Esophagus muscularis mucosa (tissue), 4 donors: Measurements from ENCODE around the gene NMU. TPM values are rescaled to one million over a fixed set of nuclear protein-coding genes. Genes with fewer than 3 reads are reported as not detected.
A peak's percentile ranks its signal among the peaks of the same experiment; 100 is the strongest.

Experiments used
- DNase-seq: peaks from one replicate; pipeline ENCODE4 v3.0.0-alpha.2; 2017; ENCODE audit errors: extremely low spot score
- H3K27ac ChIP-seq, 4 donors: fragments of 200-600 bp; sonication (generic); replicated peaks in 1 of 4; 1 replicate in 3 of 4; 2 replicates in 1 of 4; pipeline ENCODE4 v1.5.1; 2016 to 2019; ENCODE audit warnings: mild to moderate bottlenecking in 1 of 4
- H3K27me3 ChIP-seq, 4 donors: fragments of 200-600 bp; sonication (generic); one replicate each; pipeline versions ENCODE4 v1.5.1 to v1.6.0; 2016 to 2019
- H3K36me3 ChIP-seq, 4 donors: fragments of 200-600 bp; sonication (generic); one replicate each; pipeline ENCODE4 v1.5.1; 2016 to 2019
- H3K4me1 ChIP-seq, 4 donors: fragments of 200-600 bp; sonication (generic); one replicate each; pipeline ENCODE4 v1.5.1; 2016 to 2019
- H3K4me3 ChIP-seq, 4 donors: fragments of 200-600 bp; sonication (generic); 1 replicate in 2 of 4; 2 replicates in 2 of 4; pipeline ENCODE4 v1.5.1; 2016 to 2019; ENCODE audit warnings: mild to moderate bottlenecking in 4 of 4, moderate library complexity in 1 of 4
- H3K9me3 ChIP-seq, 4 donors: fragments of 200-600 bp; sonication (generic); 1 replicate in 3 of 4; 2 replicates in 1 of 4; pipeline ENCODE4 v1.5.1; 2016 to 2019
- EP300 ChIP-seq: sonication (generic); formaldehyde crosslinking; IDR thresholded peaks from one replicate; pipeline ENCODE4 v1.6.1; 2017; ENCODE audit warnings: antibody characterized with exemption
- POLR2A ChIP-seq: fragments of 450-650 bp; IDR thresholded peaks from one replicate; pipeline ENCODE4 v1.6.1; 2017; ENCODE audit warnings: antibody characterized with exemption, moderate library complexity, mild to moderate bottlenecking, low read depth
- POLR2AphosphoS5 ChIP-seq, 2 donors: sonication (generic); formaldehyde crosslinking; IDR thresholded peaks; one replicate each; pipeline ENCODE4 v1.6.1; 2017; ENCODE audit warnings: antibody characterized with exemption in 2 of 2
- WGBS: methylation state at CpG from one replicate; pipeline ENCODE4 v1.1.5; 2018; 5-methylcytosine and 5-hydroxymethylcytosine counted together
- intact Hi-C: fragments of 100-400 bp; cut with DNase I; formaldehyde crosslinking; loops from one replicate; pipeline ENCODE4 v1.15.1; 2023
- total RNA-seq, 4 donors: library from RNA; depleted of rRNA; stranded (reverse); fragments of >200 nt; gene quantifications; one replicate each; pipeline versions ENCODE4 v1.1.0 to v1.2.1, GENCODE V29; 2016
- TF ChIP-seq, protein P1 (sequence below), 3 experiments: fragments of 200-600 bp in 2 of 3; fragments of 450-650 bp in 1 of 3; sonication (generic) in 2 of 3; IDR thresholded peaks; one replicate each; pipeline ENCODE4 v1.5.1; 2017 to 2019; ENCODE audit warnings: antibody characterized with exemption in 3 of 3, mild to moderate bottlenecking in 2 of 3, moderate library complexity in 1 of 3

NMU gene
- total RNA-seq, 4 donors from 2014 or later: not detected

DNA sequence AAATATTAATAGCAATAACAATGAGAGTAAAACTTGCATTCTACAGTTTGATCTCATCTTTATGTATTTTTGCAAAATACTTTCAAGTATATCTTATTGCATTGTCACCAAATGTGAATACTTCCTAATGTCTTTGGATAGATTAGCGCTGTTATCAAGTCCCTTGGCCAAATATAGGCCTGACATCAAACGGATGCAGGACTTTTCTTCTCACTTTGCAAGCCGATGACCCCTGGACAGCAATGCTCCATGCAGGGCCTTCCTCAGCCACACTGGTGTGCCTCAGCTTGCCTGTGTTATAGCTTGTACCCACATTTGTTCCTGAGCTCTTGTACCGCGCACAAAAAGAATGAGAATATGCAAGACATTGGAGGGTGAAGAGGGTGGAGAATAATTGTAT lies 18.0 kb upstream of the NMU start:
- no peak overlapping the region for H3K4me3 ChIP-seq
- no peak overlapping the region for H3K27ac ChIP-seq
- intact Hi-C loops: no loop called here
- WGBS: 89% methylated on average over 5 of the region's 5 CpGs
- no peaks in the 10 kb centered on the region for H3K4me1 ChIP-seq
- TF ChIP-seq EP300 (no peak), POLR2A (no peak), POLR2AphosphoS5 (IDR thresholded peaks at IDR 0.05) (no peak)
- TF ChIP-seq, protein P1, sequence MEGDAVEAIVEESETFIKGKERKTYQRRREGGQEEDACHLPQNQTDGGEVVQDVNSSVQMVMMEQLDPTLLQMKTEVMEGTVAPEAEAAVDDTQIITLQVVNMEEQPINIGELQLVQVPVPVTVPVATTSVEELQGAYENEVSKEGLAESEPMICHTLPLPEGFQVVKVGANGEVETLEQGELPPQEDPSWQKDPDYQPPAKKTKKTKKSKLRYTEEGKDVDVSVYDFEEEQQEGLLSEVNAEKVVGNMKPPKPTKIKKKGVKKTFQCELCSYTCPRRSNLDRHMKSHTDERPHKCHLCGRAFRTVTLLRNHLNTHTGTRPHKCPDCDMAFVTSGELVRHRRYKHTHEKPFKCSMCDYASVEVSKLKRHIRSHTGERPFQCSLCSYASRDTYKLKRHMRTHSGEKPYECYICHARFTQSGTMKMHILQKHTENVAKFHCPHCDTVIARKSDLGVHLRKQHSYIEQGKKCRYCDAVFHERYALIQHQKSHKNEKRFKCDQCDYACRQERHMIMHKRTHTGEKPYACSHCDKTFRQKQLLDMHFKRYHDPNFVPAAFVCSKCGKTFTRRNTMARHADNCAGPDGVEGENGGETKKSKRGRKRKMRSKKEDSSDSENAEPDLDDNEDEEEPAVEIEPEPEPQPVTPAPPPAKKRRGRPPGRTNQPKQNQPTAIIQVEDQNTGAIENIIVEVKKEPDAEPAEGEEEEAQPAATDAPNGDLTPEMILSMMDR (IDR thresholded peaks at IDR 0.05): no peak
- H3K27me3 ChIP-seq: no peaks in the 10 kb centered on the region
- no peaks in the 10 kb centered on the region for H3K36me3 ChIP-seq
- DNase-seq: no peak
- H3K9me3 ChIP-seq: no peaks in the 10 kb centered on the region

GRCh38 chr4:55650483-55650882 lies 14.4 kb upstream of the NMU start:
- H3K9me3 ChIP-seq: no peaks in the 10 kb centered on the region

DNA sequence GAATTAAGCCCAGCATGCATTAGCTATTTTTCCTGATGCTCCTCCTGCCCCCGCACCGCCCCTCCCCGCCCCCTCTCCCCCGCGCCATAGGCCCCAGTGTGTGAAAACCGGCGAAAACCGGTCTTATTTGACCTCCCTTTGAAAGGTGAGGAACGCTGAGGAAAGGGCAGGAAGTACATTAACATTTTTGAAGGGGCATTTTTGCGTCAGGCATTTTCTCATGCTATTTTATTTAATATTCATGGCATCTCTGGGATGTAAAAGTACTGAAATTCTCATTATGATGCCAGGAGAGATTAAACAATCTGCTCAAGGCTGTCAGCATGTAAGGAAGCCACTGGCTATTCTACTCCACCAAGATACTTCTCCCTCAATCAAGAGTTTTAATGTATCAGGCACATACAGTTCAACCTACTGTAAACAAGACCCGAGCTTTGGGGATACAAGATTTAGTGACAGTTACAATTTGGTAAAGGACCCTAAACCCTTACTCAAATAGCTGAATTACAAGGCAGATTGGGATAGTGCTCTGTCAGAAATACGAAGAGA lies 1.2 kb upstream of the NMU start:
- intact Hi-C loops: no loop called here
- no peak for DNase-seq
- Histone ChIP-seq H3K4me3 (no peak overlapping the region), H3K36me3 (no peaks in the 10 kb centered on the region), H3K9me3 (no peaks in the 10 kb centered on the region), H3K4me1 (peaks cover 8 to 24% (median 22%) of the 10 kb centered on the region in 4 donors), H3K27me3 (peaks cover 0 to 52% (median 27%) of the 10 kb centered on the region in 4 donors), H3K27ac (no peak overlapping the region)
- 35% methylated on average over 12 of the region's 12 CpGs for WGBS
- TF ChIP-seq POLR2AphosphoS5 (IDR thresholded peaks at IDR 0.05): no peak

More at GRCh38 chr4:55650483-55650882, 14.4 kb upstream of the NMU start:
- WGBS: 73% methylated on average over 5 of the region's 5 CpGs
- Histone ChIP-seq H3K4me1 (no peaks in the 10 kb centered on the region), H3K36me3 (no peaks in the 10 kb centered on the region), H3K27ac (no peak overlapping the region), H3K4me3 (no peak overlapping the region), H3K27me3 (no peaks in the 10 kb centered on the region)
- DNase-seq: no peak
- intact Hi-C loops: no loop called here
- TF ChIP-seq, protein P1 (IDR thresholded peaks at IDR 0.05): no peak
- TF ChIP-seq EP300: no peak
- no peak for TF ChIP-seq POLR2A
- no peak for TF ChIP-seq POLR2AphosphoS5 (IDR thresholded peaks at IDR 0.05)

GRCh38 chr4:55636656-55636999 lies 530 bp upstream of the NMU start:
- intact Hi-C loops: no loop called here
- peak overlapping the region; percentile 38 to 57 (median 51) for H3K4me3 ChIP-seq
- no peaks in the 10 kb centered on the region for H3K36me3 ChIP-seq
- DNase-seq: no peak
- 9% methylated on average over 5 of the region's 7 CpGs for WGBS
- no peak overlapping the region for H3K27ac ChIP-seq
- TF ChIP-seq POLR2A: no peak
- H3K27me3 ChIP-seq: peaks cover 0 to 52% (median 27%) of the 10 kb centered on the region in 4 donors
- no peaks in the 10 kb centered on the region for H3K9me3 ChIP-seq
- peaks cover 8 to 24% (median 22%) of the 10 kb centered on the region in 4 donors for H3K4me1 ChIP-seq

DNA sequence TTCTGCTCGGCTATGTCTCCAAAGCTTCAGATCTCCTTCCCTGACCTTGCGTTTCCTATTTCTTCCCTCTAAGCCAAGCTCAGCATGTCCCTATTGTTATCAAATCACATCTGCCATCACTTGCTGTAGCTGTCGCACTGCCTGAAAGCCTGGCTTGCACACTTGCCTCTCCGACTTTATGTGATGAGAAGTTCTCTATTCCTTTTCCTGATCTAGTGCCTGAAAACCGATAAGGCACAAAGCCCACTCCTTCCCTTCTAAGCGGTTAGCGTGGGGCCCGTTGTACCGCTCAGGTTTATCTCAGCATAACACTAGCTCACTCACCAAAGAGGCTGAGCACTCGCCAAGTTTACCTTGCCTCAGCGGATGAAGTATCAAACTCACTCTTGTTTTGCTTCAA lies 816 bp downstream of the NMU start:
- peak overlapping the region in 1 of 4 donors; percentile 57 for H3K4me3 ChIP-seq
- DNase-seq: no peak
- H3K9me3 ChIP-seq: no peaks in the 10 kb centered on the region
- no peaks in the 10 kb centered on the region for H3K36me3 ChIP-seq
- intact Hi-C loops: no loop called here
- 4% methylated on average over 11 of the region's 11 CpGs for WGBS
- TF ChIP-seq POLR2A (no peak), POLR2AphosphoS5 (IDR thresholded peaks at IDR 0.05) (no peak), EP300 (no peak)
- TF ChIP-seq, protein P1 (IDR thresholded peaks at IDR 0.05): no peak
- H3K27ac ChIP-seq: no peak overlapping the region
- peaks cover 0 to 52% (median 27%) of the 10 kb centered on the region in 4 donors for H3K27me3 ChIP-seq
- H3K4me1 ChIP-seq: peaks cover 8 to 24% (median 22%) of the 10 kb centered on the region in 4 donors
